H54 (cell line): ENCODE results near the gene FIZ1.

ENCODE experiments used
- DNase-seq: peaks from one replicate; pipeline ENCODE4 v3.0.0; 2011; ENCODE audit warnings: low spot score, mixed read lengths; ENCODE audit not compliant: insufficient read length
- FAIRE-seq: peaks from 3 replicates; lab custom pipeline; 2011; peaks lifted over from hg19 to GRCh38; lab: Jason Lieb, UNC
- POLR2A ChIP-seq: IDR thresholded peaks from 2 replicates; pipeline ENCODE4 v1.6.1; 2011; ENCODE audit warnings: low read depth, mild to moderate bottlenecking, low read length

The FIZ1 gene

GRCh38 chr19:55567708-55568328 is 31.5 kb downstream of the FIZ1 start:
- TF ChIP-seq POLR2A = no peak
- FAIRE-seq = no peak
- no peak for DNase-seq

- DNase-seq = no peak
- TF ChIP-seq POLR2A = no peak
- FAIRE-seq = no peak
Measured at GRCh38 chr19:55566823-55567222, 32.5 kb downstream of the FIZ1 start.

- FAIRE-seq (no peak), DNase-seq (no peak)
- no peak for TF ChIP-seq POLR2A
Measured at GRCh38 chr19:55563261-55563690, 36.0 kb downstream of the FIZ1 start.

GRCh38 chr19:55559684-55560083 is 39.6 kb downstream of the FIZ1 start:
- no peak for FAIRE-seq
- no peak for TF ChIP-seq POLR2A
- no peak for DNase-seq

GRCh38 chr19:55554741-55555152 is 44.6 kb downstream of the FIZ1 start:
- no peak for TF ChIP-seq POLR2A
- DNase-seq (no peak), FAIRE-seq (no peak)

GRCh38 chr19:55554302-55554701 is 45.0 kb downstream of the FIZ1 start:
- no peak for DNase-seq
- no peak for FAIRE-seq
- TF ChIP-seq POLR2A = no peak

GRCh38 chr19:55553217-55554182 is 45.8 kb downstream of the FIZ1 start:
- FAIRE-seq (no peak), DNase-seq (no peak)
- TF ChIP-seq POLR2A = no peak

- no peak for TF ChIP-seq POLR2A
- no peak for FAIRE-seq
- no peak for DNase-seq
Measured at GRCh38 chr19:55552620-55553019, 46.7 kb downstream of the FIZ1 start.

GRCh38 chr19:55552206-55552605 is 47.1 kb downstream of the FIZ1 start:
- TF ChIP-seq POLR2A = no peak
- no peak for FAIRE-seq
- no peak for DNase-seq

GRCh38 chr19:55550321-55550650 is 49.0 kb downstream of the FIZ1 start:
- no peak for TF ChIP-seq POLR2A
- FAIRE-seq (no peak), DNase-seq (no peak)

GRCh38 chr19:55549500-55550320 is 49.6 kb downstream of the FIZ1 start:
- TF ChIP-seq POLR2A = peak; percentile 22; the same call in 1 of the 2 replicates
- DNase-seq (peak; percentile 76), FAIRE-seq (no peak)

- FAIRE-seq (peak; percentile 33), DNase-seq (peak; percentile 95)
- TF ChIP-seq POLR2A = no peak
Measured at GRCh38 chr19:55546822-55547614, 52.3 kb downstream of the FIZ1 start.

- no peak for FAIRE-seq
- no peak for TF ChIP-seq POLR2A
Measured at GRCh38 chr19:55546011-55546410, 53.3 kb downstream of the FIZ1 start.

More at GRCh38 chr19:55546011-55546410, 53.3 kb downstream of the FIZ1 start:
- DNase-seq = no peak
